NCI-H2196 (cell line): ENCODE measurements around the gene C3orf52.

Source experiments
- DNase-seq: peaks from one replicate; lab custom pipeline; 2025; ENCODE audit not compliant: unreplicated experiment; lab: John Stamatoyannopoulos, UW

The C3orf52 gene

DNA sequence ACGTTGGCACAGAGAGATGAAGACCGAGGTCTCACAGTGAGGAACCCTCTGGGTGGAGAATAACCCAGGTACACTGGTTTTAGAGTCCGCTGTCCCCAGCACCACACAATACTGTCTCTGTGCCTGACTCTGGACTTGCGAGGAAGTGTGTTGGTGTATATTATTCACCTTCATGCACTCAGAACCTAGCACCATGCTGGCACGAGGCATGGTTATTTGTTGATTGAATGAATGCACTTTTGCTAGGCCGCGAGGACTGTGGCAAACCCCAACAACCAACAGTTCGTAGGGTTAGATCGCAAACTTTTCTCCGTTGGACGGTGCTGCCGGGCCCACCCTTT is 484 bp upstream of the C3orf52 start:
- DNase-seq = no peak

DNA sequence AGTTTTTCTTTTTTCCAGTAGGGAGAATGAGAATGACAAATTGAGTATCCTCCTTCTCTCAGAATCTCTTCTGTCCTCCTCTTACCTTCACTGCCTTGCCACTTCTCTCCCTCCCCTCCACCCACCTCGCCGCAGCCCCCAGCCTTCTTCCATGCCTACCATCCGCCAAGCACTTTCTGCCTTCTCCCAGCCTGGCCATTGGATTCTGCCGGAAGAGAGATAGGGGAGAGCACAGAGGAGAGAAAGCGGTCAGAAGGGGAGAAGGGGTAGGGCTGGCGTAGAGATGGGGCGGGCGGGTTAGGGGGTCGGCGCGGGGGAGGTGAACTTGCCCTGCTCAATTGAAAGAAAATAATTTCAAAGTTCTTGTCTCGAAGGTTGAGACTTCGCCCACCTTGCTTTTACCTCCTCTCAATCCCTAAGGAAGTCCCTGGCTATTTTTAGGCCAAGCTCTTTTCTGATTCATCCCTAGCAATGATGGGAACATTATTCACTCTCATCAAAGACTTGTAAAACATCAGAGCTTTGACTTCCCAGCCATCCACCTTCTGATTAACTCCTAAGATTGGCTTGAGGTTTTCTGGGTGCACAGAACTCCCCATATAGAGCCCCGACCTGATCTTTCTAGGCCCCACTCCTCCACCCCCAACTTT is 811 bp downstream of the C3orf52 start:
- DNase-seq = no peak

DNA sequence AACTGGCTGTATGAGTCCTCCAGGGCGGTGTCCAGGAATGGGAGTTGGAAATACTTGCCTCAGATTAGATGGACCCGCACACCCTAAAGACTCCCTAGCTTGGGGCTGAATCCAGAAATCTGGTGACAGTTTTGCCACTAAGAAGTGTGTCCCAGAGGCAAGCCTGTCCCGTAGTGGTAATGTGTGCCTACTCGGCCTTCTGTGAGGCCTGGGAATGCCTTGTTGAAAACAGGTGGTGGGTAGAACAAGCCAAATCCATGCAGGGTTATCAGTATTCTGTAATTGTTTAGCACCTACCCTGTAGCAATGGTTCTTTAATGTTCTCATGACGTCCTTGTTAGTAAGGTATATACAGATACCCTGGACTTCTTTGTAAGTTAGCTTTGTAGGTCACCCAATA is 1.6 kb downstream of the C3orf52 start:
- DNase-seq = no peak

DNA sequence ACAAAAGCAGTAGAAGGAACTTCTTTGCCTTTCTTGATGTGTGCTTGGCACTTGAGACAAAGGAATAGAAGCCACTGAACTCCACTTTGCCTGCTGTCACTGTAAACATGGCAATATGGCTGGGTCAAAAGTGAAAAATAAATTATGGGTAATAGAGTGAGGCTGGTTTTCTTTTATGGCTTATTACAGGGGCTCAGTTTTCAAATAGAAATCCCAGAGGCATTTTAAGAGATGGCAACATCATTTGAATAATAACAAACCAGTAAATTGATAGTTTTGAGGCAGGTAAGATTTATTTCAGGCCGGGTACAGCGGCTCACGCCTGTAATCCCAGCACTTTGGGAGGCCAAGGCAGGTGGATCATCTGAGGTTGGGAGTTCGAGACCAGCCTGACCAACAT is 2.8 kb downstream of the C3orf52 start:
- DNase-seq = no peak

DNA sequence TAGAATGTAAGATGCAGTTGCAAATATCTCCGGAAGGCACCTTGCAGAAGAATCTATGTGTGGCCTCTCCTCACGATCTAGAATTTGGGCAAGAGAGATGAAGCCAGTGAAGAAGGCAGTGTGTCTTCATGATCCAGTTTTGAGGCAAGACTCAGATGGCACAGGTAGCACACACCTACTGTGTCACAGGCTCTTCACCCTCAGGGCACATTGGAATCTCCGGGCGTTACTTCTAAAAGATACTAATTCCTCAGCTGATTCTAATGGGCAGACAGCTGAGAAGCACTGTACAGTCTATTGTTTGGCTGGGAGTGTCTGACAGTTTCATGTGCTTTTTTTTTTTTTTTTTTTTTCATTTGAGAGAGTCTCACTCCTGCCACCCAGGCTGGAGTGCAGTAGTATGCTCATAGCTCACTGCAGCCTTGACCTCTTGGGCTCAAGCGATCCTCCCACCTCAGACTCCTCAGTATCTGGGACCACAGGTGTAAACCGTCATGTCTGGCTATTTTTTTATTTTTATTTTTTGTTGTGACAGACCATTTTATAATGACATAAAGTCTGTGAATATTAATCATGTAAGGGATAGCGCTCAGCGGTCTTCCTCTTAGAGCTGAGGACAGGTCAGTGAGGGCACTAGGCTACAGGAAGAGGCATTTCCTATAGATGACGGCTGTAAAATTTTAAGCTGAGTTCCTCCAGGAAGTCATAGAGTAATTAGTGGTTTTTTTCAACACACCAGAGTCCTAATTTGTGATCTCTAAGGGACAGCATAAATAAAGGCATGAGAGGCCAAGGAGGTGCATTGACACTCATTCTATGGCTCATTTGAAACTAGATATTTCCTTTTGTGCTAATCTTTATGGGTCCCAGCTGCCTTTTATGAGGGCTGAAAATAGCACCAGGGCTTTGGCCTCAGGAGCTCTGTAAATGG is 4.0 kb downstream of the C3orf52 start:
- peak; percentile 63 for DNase-seq

DNA sequence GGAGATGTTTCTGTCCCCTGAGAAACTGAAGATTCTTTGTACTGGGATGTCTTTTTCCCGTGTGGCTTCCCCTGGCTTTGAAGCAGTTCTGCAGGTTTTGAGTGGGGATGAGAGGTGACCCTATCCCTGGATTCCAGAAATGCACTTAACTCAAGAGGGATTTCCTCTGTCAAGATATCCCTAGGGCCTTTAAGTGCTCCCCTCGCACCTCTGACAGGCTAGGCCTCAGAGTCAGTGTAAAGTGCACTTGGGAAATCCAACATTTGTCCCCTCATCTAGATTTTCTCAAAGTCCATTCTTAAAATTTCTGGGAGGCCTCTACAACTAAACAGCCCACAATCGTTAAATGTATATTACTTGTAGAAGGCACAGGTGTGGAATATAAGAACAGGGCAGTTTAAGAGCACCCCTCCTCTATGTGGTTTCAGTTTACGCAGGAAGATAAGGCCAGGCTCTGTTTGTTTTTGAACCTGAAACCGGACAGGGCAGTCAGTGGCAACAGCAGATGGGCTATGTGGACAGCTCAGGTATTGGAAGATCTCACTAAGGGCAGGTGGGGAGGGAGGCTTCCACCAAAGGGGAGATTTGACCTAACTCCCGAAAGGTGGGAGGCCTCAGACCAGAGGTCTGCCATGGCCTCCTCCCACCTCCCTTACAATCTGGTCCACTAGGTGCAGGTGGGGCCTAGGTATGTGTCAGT is 4.8 kb downstream of the C3orf52 start:
- DNase-seq = peak; percentile 74

DNA sequence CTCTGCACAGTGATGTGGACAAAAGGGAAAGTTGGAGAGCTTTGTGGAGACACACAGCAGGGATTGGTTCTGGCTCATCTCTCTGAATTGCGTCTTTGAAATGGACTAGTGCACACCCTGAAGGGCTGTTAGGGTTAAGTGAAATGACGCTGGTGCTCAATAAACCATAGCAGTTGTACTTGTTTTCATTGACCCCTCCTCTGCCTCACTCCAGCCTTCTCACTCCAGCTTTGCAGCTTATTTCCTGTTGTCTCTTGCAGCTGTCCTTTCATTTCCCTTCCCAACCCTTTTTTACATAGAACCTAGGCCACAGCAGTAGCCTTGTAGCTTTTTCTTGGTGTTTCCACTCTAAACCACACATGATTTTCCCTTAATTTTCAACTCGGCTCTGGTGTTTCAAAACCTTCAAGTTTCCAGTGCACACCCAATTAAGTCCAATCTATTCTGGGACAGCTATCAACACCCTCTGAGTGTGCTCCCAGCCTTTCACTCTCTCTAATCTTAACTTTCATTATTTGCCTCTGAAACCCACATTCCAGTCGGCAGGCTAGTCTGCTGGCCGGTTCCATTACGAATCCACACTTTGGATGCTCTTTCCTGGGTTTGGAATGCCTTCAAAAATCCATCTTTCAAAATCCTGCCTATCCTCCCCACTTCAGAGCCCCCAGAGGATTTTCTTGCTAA is 6.4 kb downstream of the C3orf52 start:
- peak; percentile 38 for DNase-seq

DNA sequence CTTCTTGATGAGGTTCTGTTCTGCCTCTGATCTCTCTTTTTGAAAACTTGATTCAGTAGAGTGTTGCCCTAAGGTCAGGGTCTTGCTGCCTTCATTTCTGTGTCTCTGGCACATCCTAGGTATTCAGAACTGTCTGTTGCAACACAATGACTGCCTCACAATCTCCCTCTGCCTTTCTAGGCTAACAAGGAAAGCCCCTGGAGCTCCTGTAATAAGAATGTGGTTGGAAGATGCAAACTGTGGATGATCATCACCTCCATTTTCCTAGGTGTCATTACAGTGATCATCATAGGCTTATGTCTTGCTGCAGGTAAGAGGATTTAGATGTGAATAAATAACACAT is 7.0 kb downstream of the C3orf52 start:
- DNase-seq = no peak

DNA sequence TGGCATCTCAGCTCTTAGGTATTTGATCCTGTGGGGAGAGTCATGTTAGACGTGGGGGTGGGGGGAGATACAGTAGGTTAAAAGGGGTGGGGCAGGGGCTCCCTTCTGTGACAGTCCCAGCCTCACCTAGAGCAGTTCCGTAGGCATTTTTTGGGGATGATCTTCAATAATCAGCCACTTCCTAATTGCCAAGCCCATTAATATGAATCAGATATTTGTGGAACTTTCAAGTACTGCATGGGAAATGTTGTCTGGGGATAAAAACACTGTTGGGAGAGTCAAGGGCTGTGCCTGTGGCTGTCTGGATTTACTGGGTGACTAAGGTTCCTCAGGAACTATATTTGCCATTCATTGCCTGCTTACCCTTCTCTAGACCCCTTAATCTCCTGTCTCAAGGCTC is 9.5 kb downstream of the C3orf52 start:
- DNase-seq = no peak

DNA sequence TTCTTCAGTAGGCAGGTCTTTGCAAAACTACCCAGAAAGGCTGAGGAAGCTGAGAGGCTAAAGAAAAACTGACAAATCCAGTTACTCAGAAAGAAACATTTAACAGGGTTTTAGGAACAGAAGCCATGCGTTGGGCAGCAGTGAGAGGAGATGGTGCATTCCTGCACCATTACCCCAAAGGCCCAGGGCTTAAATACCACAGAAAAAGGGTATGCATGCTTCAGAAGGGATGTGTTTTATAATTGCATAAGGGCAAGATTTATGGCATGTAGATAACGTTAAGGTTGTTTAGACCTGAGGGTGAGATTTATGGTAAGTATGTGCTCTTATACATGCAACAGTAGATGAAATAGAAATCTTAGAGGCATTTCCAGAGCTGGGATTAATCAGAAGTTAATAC is 10.0 kb downstream of the C3orf52 start:
- DNase-seq = no peak

DNA sequence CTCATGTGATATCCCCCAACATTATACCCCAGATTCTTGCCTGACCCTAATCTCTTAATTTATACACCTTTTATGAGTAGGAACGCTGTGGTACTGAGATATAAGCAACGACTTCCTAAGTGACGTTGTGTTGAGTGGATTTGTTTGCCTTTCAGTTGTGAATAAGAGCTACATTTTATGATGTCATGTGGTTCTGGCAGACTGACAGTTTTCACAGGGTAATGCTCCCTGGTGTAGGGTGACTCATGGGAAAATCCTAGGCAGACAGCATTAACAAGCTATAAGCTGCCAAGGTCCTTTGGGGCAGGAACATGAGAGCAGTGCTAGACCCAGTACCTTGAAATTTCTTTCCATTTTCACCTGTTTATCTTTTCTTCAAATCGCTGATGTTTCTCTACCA is 11.2 kb downstream of the C3orf52 start:
- DNase-seq = peak; percentile 94

DNA sequence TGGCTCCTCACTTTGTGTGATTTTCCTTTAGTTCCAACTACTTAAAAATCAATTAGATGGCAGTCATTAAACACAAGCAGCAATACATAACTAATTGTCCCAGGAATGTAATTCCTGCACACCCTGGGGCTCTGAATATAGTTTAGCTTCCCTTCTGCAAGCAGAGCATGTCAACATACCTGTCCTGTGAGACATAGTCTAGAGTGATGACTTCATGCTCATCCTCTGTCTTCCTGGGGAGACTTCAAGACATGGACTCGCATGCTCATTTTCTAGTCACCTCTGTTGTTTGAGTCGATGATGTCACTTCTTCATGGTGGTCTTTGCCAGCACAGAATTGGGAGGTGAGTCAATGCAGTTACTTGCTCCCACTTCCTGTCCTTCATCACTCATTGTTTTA is 15.7 kb downstream of the C3orf52 start:
- no peak for DNase-seq

DNA sequence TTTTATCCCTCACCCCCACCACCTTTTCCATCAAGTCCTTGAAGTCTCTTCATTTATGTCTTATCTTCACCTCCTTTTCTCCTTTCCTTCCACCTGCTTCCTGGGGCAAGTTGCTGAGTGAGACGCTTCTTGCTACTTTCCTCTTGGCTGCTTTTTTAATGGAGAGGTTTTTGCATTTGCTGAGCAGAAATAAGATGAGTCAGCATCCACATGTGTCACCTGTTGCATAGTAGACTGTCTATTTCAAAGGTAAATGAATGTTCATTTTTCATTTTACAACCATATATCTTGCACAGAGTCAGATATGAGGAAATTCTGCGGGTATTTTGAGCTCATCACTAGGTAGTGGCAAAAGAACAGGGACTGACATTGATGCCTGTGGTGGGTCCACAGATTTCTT is 18.6 kb downstream of the C3orf52 start:
- DNase-seq = no peak

DNA sequence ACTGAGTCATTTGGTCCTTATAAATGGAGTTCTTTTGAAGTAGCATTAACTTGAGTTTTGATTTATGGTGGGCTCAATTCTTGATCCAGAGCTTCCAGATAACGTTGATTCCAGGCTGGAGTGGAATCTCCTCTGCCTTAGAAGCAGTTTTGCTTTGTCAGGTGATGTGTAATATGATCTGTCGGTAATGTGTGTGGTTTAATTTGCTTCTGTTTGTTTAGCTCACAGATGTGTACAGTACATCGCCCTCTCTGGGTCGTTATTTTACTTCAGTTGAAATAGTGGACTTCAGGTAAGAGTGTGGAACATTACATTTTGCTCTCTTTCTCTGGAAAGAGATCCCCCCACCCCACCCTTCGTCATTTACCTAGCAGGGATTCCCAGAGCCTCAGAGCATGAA is 23.1 kb downstream of the C3orf52 start:
- peak; percentile 52 for DNase-seq

DNA sequence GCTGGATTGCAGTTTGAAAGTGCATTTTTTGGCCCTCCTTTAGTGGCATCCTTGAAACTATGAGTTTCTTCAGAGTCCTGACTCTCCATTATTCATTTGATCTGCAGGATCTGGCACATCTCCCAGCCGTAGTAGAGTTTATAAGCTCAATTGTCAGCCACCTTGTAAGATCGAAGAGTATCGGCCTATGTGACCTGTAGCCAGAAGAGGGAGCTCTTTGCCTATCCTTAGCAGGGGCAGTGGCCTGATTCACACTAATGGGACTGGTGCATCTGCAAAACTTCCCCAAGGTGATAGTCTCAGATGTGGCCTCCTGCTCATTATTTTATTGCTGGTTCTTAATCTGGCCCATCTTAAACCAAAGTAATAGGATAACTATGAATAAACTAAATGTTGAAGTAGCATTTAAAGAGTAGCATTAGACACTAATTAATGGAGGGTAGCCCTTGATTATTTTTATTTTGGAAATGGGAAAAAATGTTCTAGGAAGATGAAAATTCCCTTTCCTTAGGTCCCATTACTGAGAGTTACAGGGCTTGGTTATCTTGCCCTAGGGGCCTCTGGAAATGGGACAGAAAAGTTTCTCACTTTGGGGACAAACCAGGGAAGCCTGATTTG is 25.7 kb downstream of the C3orf52 start:
- DNase-seq = peak; percentile 86

DNA sequence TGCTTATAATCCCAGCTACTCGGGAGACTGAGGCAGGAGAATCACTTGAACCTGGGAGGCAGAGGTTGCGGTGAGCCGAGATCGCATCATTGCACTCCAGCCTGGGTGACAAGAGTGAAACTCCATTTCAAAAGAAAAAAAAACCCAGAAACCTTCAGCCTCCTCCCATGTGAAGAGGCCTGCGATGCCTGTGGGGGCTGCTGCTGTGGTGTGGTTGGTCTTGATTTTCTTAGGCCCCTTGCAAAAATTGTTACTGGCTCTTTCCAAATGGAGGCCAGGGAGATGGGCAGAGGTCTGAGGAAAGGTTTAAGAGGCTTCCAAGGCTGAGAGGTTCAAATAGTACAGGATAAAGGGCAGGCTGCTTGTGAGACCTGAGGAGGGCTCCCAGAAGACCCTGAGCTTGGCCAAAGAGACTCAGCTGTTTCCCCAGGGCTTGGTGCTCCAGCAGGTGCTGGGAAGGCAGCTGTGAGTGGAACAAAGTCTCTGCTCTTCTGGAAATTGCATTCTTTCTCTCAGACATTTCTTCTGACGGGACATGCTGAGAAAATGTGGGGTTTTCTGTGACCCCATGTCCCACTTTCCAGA is 28.5 kb downstream of the C3orf52 start:
- DNase-seq = no peak

DNA sequence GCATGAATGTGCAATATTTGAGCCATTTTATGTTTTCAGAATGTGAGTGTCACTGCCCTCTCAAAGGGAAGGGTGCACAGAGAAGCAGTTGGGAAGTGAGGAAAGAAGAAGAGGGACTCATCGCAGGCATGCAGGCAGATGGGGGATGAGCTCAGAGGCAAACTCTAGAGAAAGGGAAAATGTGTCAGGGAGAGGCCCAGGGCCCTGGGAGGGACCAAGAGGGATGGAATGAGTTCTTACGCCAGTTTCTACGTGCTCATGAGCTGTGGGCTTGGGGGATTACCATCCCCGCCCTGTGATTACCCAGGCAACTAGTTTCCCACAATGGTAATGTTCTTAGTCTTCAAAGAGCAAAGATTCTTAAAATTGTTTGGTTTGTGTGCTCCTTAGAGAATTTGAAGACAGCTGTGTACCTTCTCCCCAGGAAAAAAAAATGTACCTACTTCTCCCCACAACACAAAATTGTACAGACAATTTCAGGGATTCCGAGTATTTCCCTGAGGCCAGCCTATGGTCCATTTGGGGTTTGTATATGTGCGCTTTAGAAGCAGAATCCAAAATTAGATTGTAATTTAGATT is 29.1 kb downstream of the C3orf52 start:
- DNase-seq = no peak

DNA sequence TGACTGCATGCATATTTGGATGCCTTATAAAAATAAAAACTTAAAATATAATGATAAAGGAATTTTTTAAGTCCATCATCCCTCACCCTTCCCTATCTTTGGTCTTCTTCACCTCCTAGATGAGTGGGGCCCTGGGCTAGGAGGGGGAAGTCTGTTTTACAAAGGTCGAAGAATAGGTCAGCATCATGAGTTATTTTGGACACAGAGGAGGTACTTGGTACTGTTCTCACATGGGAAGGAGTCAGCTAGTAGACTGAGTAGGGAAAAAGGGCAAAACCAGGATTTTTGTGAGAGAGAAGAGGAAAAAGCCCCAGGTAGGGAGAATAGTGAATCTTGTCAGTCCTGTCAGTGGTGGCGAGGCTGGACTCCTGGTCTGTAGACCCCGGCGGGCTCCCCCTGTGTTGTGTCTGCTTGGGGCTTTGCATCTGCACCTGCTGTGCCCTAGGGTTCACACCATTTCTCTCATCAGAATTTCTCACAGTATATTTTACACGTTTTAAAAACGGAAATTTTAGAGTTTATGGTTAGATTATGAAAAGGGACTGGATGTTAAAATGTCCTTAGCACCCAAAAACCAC is 29.7 kb downstream of the C3orf52 start:
- no peak for DNase-seq

DNA sequence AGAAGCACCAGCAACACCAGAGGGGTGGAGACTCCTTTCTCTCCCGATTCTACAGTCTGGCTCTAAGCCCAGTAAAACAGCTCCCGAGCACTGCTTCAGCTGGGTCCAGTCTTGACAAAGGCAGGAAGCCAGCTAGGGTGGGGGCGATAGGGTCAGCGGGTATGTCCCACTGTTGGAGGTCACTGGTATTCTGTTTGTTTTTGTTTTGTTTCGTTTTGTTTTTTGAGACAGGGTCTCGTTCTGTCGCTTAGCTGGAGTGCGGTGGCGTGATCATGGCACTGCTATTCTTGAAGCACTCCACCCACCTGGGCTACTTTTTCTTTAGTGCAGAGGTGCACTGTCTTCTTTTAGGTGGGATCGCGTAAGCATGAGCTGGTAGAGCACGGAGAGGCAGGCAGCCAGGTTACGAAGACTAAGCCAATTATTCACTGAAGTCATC is 30.6 kb downstream of the C3orf52 start:
- no peak for DNase-seq

DNA sequence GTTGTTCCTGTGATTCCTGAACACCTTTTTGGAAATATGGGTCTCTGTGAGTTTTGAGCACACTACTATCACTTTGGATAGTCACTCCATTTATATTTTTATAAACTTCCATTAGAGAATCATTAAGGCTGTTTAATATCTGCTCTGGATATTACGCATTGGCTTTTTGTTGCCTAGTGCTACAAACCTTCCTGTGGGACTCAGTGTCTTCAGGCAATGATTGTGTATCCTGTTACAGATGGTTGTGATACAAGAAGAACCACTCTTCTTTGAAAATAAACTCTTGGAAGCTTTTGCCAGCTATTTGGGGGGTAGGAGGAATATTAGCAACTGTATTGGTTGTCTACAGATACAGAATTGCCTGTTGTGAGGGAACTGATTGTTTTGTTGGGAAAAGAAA is 31.2 kb downstream of the C3orf52 start:
- DNase-seq = no peak
